H9 (cell line): ENCODE measurements around the gene EFCAB5. TPM values are rescaled to one million over a fixed set of nuclear protein-coding genes. Genes with fewer than 3 reads are reported as not detected.

Source experiments
- DNase-seq: peaks from one replicate; pipeline ENCODE4 v3.0.0-alpha.2; 2017
- H2AFZ ChIP-seq: one replicate; pipeline ENCODE4 v1.6.1; 2013; ENCODE audit warnings: mild to moderate bottlenecking, low read length, control low read depth, moderate library complexity
- H2AK5ac ChIP-seq: 2 replicates; pipeline ENCODE4 v1.6.1; 2013; ENCODE audit warnings: low read length, control low read depth, mixed read lengths; ENCODE audit not compliant: insufficient read length
- H2BK120ac ChIP-seq: one replicate; pipeline ENCODE4 v1.6.1; 2013; ENCODE audit warnings: low read depth, mild to moderate bottlenecking, low read length, control low read depth, inconsistent platforms; ENCODE audit not compliant: poor library complexity, severe bottlenecking
- H2BK12ac ChIP-seq: 2 replicates; pipeline ENCODE4 v1.6.1; 2013; ENCODE audit warnings: low read length, control low read depth, mixed read lengths, low read depth; ENCODE audit not compliant: insufficient read length
- H2BK15ac ChIP-seq: 2 replicates; pipeline ENCODE4 v1.6.1; 2013; ENCODE audit warnings: low read depth, low read length, control low read depth
- H2BK20ac ChIP-seq: one replicate; pipeline ENCODE4 v1.6.1; 2013; ENCODE audit warnings: low read depth, mild to moderate bottlenecking, low read length, control low read depth, inconsistent platforms; ENCODE audit not compliant: poor library complexity, severe bottlenecking
- H2BK5ac ChIP-seq: 2 replicates; pipeline ENCODE4 v1.6.1; 2013; ENCODE audit warnings: low read length, control low read depth, mixed read lengths; ENCODE audit not compliant: insufficient read length
- H3K14ac ChIP-seq: 2 replicates; pipeline ENCODE4 v1.6.1; 2013; ENCODE audit warnings: low read length, control low read depth; ENCODE audit not compliant: insufficient read depth
- H3K18ac ChIP-seq: 2 replicates; pipeline ENCODE4 v1.6.1; 2013; ENCODE audit warnings: low read depth, mild to moderate bottlenecking, mixed read lengths, low read length, control low read depth; ENCODE audit not compliant: insufficient read length
- H3K23ac ChIP-seq: 2 replicates; pipeline ENCODE4 v1.6.1; 2013; ENCODE audit warnings: low read length, control low read depth, mixed read lengths, low read depth; ENCODE audit not compliant: insufficient read length
- H3K23me2 ChIP-seq: 2 replicates; pipeline ENCODE4 v1.6.1; 2013; ENCODE audit warnings: low read depth, mild to moderate bottlenecking, mixed read lengths, low read length, control low read depth; ENCODE audit not compliant: insufficient read length, poor library complexity, severe bottlenecking
- H3K27ac ChIP-seq: 2 replicates; pipeline ENCODE4 v1.5.1; 2013; ENCODE audit warnings: low read length, control low read depth, mixed read lengths, low read depth; ENCODE audit not compliant: insufficient read length
- H3K27me3 ChIP-seq: 2 replicates; pipeline ENCODE4 v1.6.1; 2013; ENCODE audit warnings: low read length, control low read depth, inconsistent platforms; ENCODE audit not compliant: insufficient read depth
- H3K4ac ChIP-seq: 2 replicates; pipeline ENCODE4 v1.6.1; 2013; ENCODE audit warnings: low read depth, mild to moderate bottlenecking, control low read depth, inconsistent platforms, low read length, moderate library complexity
- H3K4me1 ChIP-seq: 2 replicates; pipeline ENCODE4 v1.6.1; 2013; ENCODE audit warnings: low read length, control low read depth, inconsistent platforms; ENCODE audit not compliant: insufficient read depth
- H3K4me2 ChIP-seq: 2 replicates; pipeline ENCODE4 v1.6.1; 2013; ENCODE audit warnings: low read length, control low read depth, mixed read lengths; ENCODE audit not compliant: insufficient read length, insufficient read depth
- H3K56ac ChIP-seq: 2 replicates; pipeline ENCODE4 v1.6.1; 2013; ENCODE audit warnings: low read depth, mild to moderate bottlenecking, mixed read lengths, low read length, control low read depth; ENCODE audit not compliant: insufficient read length
- H3K79me1 ChIP-seq: 2 replicates; pipeline ENCODE4 v1.6.1; 2013; ENCODE audit warnings: low read depth, mild to moderate bottlenecking, moderate library complexity, low read length, control low read depth, inconsistent platforms; ENCODE audit not compliant: insufficient read depth, poor library complexity, severe bottlenecking
- H3K79me2 ChIP-seq: 2 replicates; pipeline ENCODE4 v1.6.1; 2013; ENCODE audit warnings: low read length, control low read depth, inconsistent platforms; ENCODE audit not compliant: insufficient read depth
- H3K9ac ChIP-seq: 2 replicates; pipeline ENCODE4 v1.6.1; 2013; ENCODE audit warnings: low read length, control low read depth, mixed read lengths; ENCODE audit not compliant: insufficient read length; ENCODE audit errors: extremely low read depth
- H3K9me3 ChIP-seq: one replicate; pipeline ENCODE4 v1.6.1; 2013; ENCODE audit warnings: low read depth, low read length, inconsistent platforms; ENCODE audit not compliant: control insufficient read depth
- H3T11ph ChIP-seq: one replicate; pipeline ENCODE4 v1.6.1; 2013; ENCODE audit warnings: mild to moderate bottlenecking, low read length, control low read depth, inconsistent platforms
- H4K20me1 ChIP-seq: one replicate; pipeline ENCODE4 v1.6.1; 2013; ENCODE audit not compliant: control insufficient read depth, insufficient read length, insufficient read depth
- H4K5ac ChIP-seq: 2 replicates; pipeline ENCODE4 v1.6.1; 2013; ENCODE audit warnings: low read depth, mild to moderate bottlenecking, mixed read lengths, low read length, control low read depth; ENCODE audit not compliant: insufficient read length
- H4K8ac ChIP-seq: replicated peaks from 2 replicates; pipeline ENCODE4 v1.6.1; 2013; ENCODE audit warnings: low read length, control low read depth, mixed read lengths, low read depth; ENCODE audit not compliant: insufficient read length
- H4K91ac ChIP-seq: 2 replicates; pipeline ENCODE4 v1.6.1; 2013; ENCODE audit warnings: low read depth, mild to moderate bottlenecking, moderate library complexity, mixed read lengths, low read length, control low read depth; ENCODE audit not compliant: insufficient read length
- H3K27ac Mint-ChIP-seq, 3 experiments: 2 replicates in 2 of 3; 3 replicates in 1 of 3; pipeline ENCODE4 v1.8.0; 2020 to 2021; ENCODE audit warnings: mixed read lengths in 3 of 3, mild to moderate bottlenecking in 1 of 3, moderate library complexity in 1 of 3
- H3K27me3 Mint-ChIP-seq: 2 replicates; pipeline ENCODE4 v1.8.0; 2021; ENCODE audit warnings: low read depth, mild to moderate bottlenecking, moderate library complexity, mixed read lengths
- H3K36me3 Mint-ChIP-seq, 3 experiments: 2 replicates in 2 of 3; 3 replicates in 1 of 3; pipeline ENCODE4 v1.8.0; 2020 to 2021; ENCODE audit warnings: low read depth in 3 of 3, mixed read lengths in 3 of 3; ENCODE audit not compliant: insufficient read depth in 1 of 3
- H3K4me1 Mint-ChIP-seq, 2 experiments: 2 replicates each; pipeline ENCODE4 v1.8.0; 2020; ENCODE audit warnings: mixed read lengths in 2 of 2
- H3K4me3 Mint-ChIP-seq, 2 experiments: 2 replicates in 1 of 2; 3 replicates in 1 of 2; pipeline ENCODE4 v1.8.0; 2020 to 2021; ENCODE audit warnings: mild to moderate bottlenecking in 2 of 2, mixed read lengths in 2 of 2, moderate library complexity in 1 of 2
- H3K9me3 Mint-ChIP-seq, 2 experiments: 2 replicates in 1 of 2; 3 replicates in 1 of 2; pipeline ENCODE4 v1.8.0; 2020; ENCODE audit warnings: mild to moderate bottlenecking in 2 of 2, mixed read lengths in 2 of 2, moderate library complexity in 1 of 2
- CTCF ChIP-seq: fragments of 200-600 bp; sonication (generic); conservative IDR thresholded peaks from 3 replicates; pipeline ENCODE4 v1.8.0; 2021; ENCODE audit warnings: antibody characterized with exemption, mild to moderate bottlenecking
- WGBS: extraction: QIAGEN DNeasy Blood & Tissue Kit; methylation state at CpG from one replicate; pipeline ENCODE4 v1.1.7; 2013; ENCODE audit warnings: missing lambda C conversion rate, low lambda C conversion rate, mixed read lengths; ENCODE audit not compliant: insufficient read length; ENCODE audit errors: extremely low coverage; 5-methylcytosine and 5-hydroxymethylcytosine counted together
- total RNA-seq: library from RNA; stranded (reverse); gene quantifications from 2 replicates; pipeline ENCODE4 v1.2.1, GENCODE V29; 2021

The EFCAB5 gene
- total RNA-seq, 1 experiment from 2014 or later, result not detected

GRCh38 chr17:30082773-30083172, 141.3 kb downstream of the EFCAB5 start:
- Histone ChIP-seq H4K8ac (no peak overlapping the region), H2AFZ (no peak overlapping the region), H3K79me1 (no peaks in the 10 kb centered on the region), H2BK120ac (no peak overlapping the region), H2BK15ac (no peak overlapping the region), H3K9ac (no peak overlapping the region), H3K27ac (no peak overlapping the region), H3K4ac (no peak overlapping the region), H3K4me1 (no peaks in the 10 kb centered on the region), H4K91ac (no peak overlapping the region), H2BK5ac (no peak overlapping the region), H4K5ac (no peak overlapping the region), H3K23ac (no peak overlapping the region), H3K9me3 (no peaks in the 10 kb centered on the region), H3K79me2 (no peaks in the 10 kb centered on the region), H3K18ac (no peak overlapping the region), H2BK12ac (no peak overlapping the region), H2AK5ac (no peak overlapping the region), H3K56ac (no peak overlapping the region), H2BK20ac (no peak overlapping the region), H3K14ac (no peak overlapping the region), H3K23me2 (no peaks in the 10 kb centered on the region), H4K20me1 (no peaks in the 10 kb centered on the region), H3K4me2 (no peak overlapping the region), H3K27me3 (no peaks in the 10 kb centered on the region), H3T11ph (no peak overlapping the region)
- no peak for TF ChIP-seq CTCF
- Mint-ChIP-seq H3K4me1 (no peaks in the 10 kb centered on the region), H3K27ac (no peak overlapping the region; a peak in 1 of 7 replicates), H3K36me3 (no peaks in the 10 kb centered on the region), H3K27me3 (peaks cover 12% of the 10 kb centered on the region), H3K4me3 (no peak overlapping the region), H3K9me3 (peaks cover 0 to 3% of the 10 kb centered on the region in 2 experiments; a peak in 1 of 5 replicates)
- no peak for DNase-seq
- no CpG with 5 or more reads among the region's 5 CpGs for WGBS
